ENCODE data around the gene DLG2.
"Not testable (repeated sequence)": the region's sequence is repeated elsewhere in the genome, so short reads cannot be mapped to it uniquely, and the experiment has no call there.

DLG2 gene

DNA sequence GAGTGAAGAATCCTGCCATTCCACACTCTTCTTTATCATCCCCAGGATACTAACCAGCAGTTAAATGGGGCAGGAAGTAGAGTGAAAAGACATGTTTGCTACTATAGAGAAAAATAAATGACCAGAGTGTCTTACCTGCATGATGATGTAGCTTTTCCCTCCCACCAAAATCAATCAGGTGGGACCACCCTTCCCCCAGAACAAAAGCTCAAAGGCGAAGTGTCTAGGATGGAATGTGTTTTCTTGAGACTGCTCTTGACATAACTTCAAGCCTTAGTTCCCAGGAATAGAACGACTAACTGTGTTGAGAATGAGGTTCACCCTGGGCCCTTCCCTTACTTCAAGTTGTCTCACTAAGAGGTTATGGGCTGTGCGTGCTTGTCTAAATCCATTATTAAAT, 2001.8 kb downstream of the DLG2 start:
- no peak for DNase-seq (ENCODE audit: low read depth)

DNA sequence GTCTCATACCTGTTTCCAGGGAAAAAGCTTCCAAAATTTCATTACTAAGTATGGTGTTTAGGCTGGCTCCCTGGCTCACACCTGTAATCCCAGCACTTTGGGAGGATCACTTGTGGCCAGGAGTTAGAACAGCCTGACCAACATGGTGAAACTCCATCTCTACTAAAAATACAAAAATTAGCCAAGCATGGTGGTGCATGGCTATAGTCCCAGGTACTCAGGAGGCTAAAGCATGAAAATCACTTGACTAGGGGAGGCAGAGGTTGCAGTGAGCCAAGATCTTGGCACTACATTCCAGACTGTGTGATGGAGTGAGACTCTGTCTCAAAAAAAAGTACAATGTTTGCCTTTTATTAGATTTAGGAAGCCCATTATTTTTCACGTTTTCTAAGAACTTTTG, 2009.5 kb downstream of the DLG2 start:
- DNase-seq (ENCODE audit: low read depth), result no peak

DNA sequence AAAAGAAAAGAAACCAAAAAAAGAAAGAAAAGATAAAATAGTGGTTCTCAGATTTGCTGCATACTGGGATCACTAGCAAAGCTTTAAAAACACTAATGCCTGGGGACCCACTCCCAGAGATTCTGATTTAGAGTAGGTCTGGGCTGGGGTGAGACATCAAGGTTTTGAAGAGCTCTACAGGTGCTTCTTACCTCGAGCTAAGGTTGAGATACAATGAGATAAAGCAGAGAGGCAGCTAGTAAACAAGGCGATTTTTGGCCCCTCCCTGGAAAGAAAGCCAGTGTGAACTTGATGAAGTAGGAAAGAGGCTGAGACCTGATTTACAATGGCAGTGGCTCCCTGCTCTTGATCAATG, 2013.4 kb downstream of the DLG2 start:
- no peak for DNase-seq (ENCODE audit: low read depth)

DNA sequence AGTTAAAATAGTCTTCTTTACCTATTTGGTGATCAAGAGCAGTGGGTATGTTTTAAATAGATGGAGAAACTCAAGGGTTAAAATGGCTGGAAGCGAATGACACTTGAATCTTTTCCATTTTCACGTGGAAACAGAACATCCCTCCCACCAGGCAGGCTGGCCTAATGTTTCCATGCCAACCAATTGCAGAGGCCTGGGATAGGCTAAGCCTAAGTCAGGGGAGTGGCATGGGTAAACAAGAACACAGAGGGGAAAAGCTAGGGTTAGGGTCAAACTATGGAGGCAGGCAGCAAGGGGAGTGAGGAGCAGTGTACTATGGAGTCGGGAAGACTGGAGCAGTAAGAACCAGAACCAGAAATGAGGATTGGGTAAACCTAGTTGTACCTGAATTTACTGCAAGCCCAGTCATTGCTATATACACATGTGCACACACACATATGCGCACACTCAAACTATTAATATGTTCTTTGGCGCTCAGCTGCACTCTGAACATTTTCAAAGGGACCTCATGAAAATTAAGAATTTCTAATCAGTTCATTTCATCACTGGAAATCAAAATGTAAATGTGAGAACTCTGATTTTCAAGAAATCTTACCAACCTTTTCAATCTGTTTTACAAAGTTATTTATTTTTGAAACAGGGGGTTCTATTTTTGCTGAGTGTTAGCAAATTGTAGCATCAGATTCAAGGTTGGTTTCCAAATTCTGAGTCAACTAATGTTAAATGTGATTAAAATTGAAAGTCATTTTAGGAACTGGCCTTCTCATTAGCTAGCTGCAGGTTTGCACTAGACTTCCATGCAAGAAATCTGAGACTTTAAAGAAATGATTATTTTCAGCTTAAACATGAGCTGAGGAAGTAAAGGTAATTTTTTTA, 2014.0 kb downstream of the DLG2 start:
- no peak for DNase-seq (ENCODE audit: low read depth)

DNA sequence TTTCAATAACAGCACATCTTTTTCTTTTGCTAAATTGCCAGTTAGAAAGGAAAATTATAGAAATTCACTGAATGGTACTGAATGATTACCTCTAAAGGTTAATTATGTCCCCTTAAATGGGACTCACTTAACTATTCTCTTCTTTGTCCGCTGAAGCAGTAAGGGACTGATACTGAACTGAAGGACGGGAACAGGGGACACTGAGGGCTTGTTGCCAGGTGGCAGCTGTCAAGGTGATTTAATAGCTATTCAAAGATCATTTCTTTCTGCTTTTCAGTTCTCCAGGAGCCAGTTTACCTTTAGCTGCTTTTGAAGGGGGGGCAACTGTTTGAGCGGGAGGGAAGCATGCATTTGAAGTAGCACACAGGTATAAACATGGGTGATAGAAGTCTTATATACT, 2015.5 kb downstream of the DLG2 start:
- DNase-seq (ENCODE audit: low read depth), result no peak

DNA sequence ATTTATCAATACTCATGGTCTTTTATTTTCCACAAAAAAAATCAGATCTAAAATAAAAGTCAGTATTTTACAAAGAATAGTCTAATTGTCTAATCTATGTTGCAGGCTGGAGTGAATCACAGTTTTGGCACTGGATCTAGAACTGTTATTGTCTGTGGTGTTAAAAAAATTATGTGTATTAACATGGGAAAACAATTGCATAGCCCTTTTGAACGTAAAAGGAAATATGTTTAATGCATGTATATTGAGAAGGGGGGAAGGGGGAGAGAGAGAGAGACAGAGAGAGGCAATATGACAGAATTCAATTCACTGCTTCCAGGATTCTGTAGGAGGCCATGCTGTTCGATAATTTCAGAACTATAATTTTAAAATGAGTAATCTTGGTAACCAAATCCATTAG, 2016.1 kb downstream of the DLG2 start:
- no peak for DNase-seq (ENCODE audit: low read depth)

DNA sequence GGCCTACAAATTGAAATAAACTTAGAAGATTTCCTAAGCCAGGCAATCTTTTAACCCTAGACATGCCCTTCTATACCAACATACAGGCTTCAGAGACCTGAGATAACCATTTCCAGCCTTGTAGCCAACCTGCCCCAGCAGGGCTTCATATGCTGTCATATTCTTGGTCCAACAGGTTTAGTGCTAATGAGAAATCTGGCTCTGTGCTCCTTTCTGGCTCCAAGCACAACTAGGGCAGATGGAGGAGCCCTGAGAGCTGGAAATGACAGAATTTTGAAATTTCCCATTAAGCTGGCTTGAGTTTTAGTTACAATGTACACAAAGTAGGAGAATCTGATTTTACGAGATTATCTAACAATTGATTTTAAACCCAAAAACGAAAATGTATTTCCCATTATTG, 2018.0 kb downstream of the DLG2 start:
- no peak for DNase-seq (ENCODE audit: low read depth)

DNA sequence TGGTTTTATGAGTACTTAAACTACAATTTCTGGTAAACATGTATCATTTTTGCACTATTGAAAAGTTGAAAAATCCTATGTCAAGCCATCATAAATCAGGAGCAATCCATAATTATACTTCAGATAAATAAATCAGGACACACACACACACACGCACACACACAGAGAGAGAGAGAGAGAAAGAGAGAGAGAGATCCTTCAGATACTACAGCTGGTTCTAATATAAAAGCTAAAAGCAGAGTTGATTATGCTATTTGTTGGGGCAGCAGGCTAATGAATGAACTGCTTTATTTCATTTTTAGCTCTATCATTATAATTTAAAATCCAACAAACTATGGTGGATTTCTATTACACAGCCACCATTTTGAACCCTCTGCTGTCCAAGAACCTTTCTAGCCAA, 2018.6 kb downstream of the DLG2 start:
- no peak for DNase-seq (ENCODE audit: low read depth)

DNA sequence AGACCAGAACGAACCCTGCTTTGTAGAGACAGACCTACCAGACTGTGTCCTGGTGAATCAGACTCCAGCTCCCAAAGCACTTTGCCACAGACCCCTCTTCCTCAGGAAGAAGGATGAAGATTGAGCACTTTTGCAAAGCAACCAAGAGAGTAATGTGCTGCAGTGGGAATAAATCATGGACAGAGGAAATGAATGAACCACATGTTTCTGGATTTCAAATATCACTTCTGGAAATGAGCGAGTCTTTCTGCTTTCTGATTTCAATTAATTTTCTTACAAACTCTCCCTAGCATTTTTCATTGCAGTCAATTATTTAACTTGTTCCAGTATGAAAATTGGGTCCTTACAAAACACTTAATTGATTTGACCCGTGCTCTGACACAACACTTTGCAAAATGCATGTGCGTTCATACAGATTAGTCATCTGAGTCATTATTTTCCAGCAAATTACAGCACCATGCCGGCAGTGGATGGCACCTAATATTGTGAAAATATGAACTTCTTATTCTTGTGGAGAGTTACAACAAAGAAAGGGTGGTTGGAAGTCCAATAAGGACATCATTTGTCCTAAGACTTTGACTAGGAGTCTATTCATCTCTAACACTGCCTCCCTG, 2025.1 kb downstream of the DLG2 start:
- DNase-seq (ENCODE audit: low read depth), result no peak

DNA sequence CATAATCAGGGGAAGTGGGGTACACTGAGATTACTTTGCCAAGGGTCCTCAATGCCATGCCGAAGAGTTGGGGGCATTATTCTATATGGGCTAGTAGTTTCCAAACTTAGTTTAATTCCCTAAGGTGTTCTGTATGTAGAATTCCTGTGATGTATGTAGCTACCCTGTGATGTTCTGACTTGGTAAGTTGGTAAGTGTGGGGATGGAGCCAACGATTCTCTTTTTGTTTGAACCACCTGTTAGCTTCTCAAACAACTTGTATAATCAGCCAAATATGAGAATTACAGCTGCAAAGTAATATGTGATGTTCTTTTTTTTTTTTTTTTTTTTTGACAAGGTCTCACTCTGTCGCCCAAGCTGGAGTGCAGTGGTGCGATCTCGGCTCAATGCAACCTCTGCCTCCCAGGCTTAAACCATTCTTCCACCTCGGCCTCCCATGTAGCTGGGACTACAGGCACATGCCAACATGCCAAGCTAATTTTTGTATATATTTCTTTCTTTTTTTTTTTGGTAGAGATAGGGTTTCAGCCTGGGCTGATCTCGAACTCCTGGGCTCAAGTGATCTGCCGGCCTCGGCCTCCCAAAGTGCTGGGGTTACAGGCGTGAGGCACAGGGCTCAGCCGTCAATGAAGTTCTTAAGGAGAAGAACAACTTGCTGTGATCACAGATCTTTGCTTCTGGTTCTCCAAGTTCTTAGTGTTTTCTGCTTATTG, 2025.8 kb downstream of the DLG2 start:
- no peak for DNase-seq (ENCODE audit: low read depth)

DNA sequence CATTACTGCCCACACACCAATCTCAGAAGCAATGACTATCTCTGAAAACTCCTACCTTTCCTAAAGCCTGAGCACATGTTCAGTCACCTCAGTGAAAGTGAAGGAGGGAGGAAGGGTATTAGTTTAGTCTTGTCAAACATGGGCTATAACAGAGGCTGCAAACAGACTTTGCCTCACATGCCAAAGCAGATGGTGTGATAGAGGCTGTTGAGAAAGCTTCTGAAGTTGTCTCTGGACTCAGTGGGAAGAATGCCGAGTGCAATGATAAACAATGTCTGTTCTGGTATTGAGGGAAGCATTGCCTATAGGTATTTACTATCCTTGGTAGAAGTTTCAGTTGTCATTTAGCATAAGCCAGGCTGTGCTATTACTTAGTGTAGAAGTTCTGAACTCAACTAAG, 2026.5 kb downstream of the DLG2 start:
- DNase-seq (ENCODE audit: low read depth), result no peak

DNA sequence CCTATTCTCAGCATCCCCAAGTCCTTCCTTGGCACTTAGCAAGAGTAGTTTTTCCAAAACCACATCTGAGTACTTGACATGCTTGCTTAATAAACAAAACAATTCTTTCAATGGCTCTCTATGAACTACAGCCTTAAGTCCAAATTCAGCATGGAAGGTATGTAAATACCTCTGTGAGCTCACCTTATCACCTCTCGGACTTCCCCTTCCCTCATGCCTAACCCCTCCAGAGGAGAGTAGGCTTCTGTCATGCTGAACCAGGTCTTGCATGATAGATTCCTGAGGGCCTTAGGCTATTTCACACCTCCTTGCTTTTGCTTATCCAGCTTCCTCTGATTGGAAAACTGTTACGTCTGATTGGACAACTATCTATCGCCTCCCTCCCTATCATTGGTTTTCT, 2028.1 kb downstream of the DLG2 start:
- no peak for DNase-seq (ENCODE audit: low read depth)

DNA sequence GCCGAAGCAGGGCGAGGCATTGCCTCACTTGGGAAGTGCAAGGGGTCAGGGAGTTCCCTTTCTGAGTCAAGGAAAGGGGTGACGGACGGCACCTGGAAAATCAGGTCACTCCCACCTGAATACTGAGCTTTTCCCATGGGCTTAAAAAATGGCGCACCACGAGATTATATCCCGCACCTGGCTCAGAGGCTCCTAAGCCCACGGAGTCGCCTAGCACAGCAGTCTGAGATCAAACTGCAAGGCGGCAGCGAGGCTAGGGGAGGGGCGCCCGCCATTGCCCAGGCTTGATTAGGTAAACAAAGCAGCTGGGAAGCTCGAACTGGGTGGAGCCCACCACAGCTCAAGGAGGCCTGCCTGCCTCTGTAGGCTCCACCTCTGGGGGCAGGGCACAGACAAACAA, 2039.3 kb downstream of the DLG2 start:
- not testable (repeated sequence) for DNase-seq (ENCODE audit: low read depth)

DNA sequence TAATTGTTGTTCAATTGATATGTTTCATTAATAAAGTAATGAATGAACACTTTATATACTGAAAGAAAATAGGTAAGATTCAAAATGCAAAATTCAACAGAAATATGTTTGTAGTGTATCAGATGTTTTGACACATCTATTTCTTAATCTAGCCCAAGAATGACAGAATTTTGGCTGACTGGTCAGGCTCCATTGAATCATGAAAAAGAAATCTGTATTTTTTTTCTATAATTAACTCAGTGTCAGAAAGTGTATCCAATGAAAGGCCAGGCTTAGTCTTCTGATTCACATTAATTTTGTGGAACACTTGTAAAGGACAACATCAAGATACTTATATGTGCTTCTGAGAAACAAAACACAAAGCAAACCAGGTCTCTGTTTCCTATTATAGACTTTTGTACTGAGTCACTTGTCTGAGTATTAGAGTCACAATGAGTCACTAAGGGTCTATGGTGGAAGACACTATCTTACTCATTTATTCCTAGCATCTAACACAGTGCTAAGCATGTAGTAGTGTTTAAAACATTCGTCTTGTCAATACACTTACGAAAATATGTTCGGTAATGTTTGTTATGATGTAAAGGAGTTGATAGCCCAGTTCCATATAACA, 2043.3 kb downstream of the DLG2 start:
- DNase-seq (ENCODE audit: low read depth), result no peak

DNA sequence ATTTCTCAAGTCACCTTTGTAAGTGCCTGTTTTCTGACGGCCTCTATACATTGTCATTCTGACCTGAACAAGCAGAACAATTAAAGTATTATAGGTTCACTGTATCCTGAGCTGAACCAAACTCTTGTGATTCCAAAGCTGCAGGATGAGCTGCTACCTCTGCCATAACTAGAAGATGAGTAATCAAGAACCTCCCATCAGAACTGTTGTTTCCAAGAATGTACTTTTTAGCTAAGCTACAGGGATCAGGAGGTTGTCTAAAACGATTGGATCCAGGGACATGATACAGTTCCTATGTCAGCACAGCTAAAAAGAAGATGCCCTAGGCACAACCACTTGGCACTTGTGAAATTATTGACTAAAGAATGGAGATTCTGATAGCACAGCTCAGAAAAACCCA, 2052.6 kb downstream of the DLG2 start:
- DNase-seq (ENCODE audit: low read depth), result no peak

DNA sequence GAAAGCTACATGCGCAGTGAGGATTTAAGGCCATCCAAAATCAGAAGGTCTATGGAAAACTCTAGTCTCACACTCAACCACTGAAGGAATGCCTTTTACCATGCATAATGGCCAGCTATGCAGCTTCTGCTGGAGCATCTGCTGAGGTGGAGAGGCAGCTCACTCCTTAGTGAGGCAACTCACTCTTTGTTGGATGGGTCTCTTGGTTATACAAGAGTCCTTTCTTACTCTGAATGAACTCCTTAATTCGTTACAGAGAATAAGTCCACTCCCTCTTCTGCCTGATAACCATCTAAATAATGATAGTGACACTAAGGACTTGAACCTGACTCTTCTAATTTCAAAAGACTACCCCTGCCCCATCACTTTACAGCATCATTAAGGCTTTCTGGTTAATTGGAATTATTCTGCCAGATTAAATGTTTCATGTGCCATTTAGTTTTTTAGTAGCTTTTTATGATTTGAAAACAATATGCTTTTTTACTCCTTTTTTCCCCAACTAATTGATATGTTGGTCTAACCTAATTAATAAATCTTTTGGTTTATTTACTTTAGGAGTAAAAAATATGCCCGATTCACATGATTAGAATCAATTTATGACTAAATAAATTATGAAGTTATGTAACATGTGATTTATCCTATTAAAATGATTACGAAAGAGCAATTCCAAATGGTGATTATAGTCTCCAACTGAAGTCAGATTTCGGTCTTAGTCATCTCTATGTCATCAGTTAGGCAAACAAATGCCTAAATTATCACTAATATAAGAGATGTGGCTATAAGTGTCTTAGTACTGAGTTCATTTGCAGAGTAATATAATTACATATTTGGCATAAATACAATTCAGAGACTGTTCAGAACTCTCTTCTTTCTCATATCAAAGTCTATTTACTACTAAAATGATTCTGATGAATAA, 2054.3 kb downstream of the DLG2 start:
- DNase-seq (ENCODE audit: low read depth), result no peak

DNA sequence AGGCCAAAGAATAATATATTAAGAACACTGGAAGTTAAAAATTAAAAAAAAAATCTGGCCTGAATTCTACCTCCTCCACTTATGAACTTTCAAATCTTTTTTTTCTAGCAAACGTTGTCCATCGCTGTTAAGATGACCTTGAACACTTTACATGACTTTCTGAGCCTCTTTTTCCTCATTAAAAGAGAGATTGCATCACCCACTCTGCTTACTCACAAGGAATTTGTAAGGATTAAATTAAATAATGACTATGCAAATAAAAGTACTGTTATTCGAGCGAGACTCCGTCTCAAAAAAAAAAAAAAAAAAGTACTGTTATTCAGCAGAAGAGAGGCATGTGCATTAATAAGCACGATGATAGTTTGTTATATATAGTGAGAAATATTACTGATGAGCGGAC, 2055.8 kb downstream of the DLG2 start:
- no peak for DNase-seq (ENCODE audit: low read depth)

DNA sequence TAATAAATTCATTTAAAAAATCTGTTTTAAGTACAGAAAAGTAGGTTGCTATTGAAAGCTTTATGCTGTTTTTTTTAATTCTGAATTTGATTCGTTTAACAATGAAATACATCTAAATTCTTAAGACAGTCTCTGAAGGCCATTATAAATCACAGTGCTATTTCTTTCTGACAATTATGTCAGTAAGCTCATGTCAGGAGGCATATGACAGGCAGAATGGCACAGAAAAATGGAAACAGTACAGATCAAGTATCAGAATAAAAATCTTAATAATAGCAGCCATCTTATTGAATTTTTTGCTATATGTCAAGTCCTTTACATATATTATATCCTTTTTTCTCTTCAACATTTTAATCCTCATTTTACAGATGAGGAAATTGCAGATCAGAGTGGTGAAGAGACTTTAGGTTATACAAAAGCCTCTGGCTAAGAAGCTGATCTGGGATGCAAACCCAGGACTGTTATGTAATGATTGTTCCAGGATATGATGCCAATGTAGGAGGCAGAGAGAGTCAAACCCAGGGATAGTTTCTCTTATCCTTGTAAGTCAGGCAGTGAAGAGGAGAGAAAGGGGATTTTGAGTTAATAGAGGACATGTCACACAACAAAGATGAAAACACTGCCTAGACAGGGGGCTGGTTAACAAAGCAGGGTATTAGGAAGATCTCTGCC, 2057.9 kb downstream of the DLG2 start:
- DNase-seq (ENCODE audit: low read depth), result no peak

DNA sequence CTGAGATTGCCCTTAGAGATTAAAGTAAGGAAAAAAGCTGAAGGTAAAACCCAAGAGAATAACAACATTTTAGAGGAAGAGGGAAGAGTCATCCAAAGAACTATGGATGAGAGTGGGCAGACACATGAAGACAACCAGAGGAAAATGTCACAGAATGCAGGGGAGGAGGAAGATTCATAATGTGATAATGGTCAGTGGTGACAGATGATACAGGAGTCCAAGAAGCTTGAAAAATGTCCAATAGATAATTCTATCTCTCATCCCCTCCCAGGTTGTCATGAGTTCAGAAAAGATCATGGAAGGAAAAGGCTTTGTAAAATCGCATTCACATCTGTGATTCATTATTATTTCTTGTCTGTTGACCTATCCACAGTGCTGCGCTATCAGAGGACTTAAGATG, 2058.6 kb downstream of the DLG2 start:
- no peak for DNase-seq (ENCODE audit: low read depth)

DNA sequence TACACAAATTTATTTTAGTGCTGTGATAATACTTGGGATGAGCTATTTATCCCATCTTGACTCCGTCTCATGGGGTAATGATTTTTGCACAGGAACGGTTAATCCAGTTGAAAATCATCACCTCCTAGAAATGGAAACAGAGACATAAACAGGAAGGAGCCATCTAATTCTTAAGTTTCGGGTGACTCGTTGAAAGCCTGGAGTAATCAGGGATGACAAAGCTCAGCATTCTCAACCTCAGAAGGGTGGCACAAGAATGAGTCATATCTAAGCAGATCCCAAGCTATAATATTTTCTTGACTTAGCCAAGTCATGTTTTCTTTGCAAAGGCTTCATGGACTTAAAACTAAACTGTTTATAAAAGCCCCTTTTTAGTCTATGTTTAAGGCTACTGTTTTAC, 2060.2 kb downstream of the DLG2 start:
- DNase-seq (ENCODE audit: low read depth), result no peak

DNA sequence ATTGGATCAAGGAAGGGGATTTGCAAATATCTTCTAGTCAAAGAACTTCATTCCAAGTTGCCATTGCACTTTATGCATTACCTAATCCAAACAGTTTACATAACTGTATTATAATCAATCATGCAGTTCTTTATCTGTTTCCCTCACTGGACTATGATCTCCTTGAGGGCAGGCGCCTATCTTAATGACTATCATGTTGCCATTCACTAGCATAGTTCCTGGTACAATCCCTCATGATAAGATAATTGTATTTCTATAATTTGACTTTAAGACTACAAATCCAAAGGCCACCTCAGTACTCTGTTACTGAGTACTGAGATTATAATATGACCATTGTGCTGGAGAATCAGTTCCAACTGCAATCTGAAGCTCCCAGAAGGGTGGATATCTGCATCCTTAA, 2062.3 kb downstream of the DLG2 start:
- DNase-seq (ENCODE audit: low read depth), result no peak
